ENCODE results near the gene ZNF580.

ZNF580 gene

DNA sequence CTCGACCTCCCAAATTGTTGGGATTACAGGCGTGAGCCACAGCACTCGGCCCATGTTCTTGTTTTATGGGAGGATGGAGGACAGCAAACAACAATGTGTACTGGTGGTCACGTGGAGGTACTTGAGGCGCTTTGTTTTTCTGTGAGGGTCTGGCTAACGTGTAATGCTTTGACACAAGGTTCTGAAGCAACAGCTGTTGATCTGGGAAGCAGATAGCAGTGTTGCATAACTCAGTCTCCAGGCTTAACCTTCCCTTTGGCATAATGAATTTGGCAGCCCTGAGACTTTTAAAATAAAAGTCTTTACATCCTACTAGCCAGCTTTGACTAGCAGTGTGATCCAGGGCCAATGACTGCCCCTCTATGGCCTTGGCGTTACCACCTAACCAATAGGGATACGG lies 6.9 kb upstream of the ZNF580 start:
- Histone ChIP-seq H3K27ac (ENCODE audit: extremely low read depth, low read depth, low read length) (no peak overlapping the region), H3K4me1 (ENCODE audit: control insufficient read depth, insufficient read depth, low read length) (peaks cover 12% of the 10 kb centered on the region), H3K9me3 (ENCODE audit: control insufficient read depth, insufficient read depth, low read depth, low read length) (no peaks in the 10 kb centered on the region), H3K36me3 (ENCODE audit: control insufficient read depth in 2 of 2, insufficient read depth in 1 of 2, low read length in 2 of 2) (peaks cover 5 to 11% of the 10 kb centered on the region in 2 experiments; a peak in 2 of 3 replicates), H3K4me3 (ENCODE audit: low read depth, low read length) (no peak overlapping the region)
- CTCF ChIA-PET: interaction anchor here (0.6 to 6.0 kb wide), 21 partner anchors 9 to 1465 kb away, joined by 3 to 62 read pairs (median 16); partner anchors contain the start of genes CCDC106, HSPBP1, U2AF2 and ZNF784
- POLR2A ChIA-PET: interaction anchor here (1.3 to 4.2 kb wide), 4 partner anchors 9 to 172 kb away, joined by 4 to 22 read pairs (median 6); partner anchors contain the start of genes ISOC2, U2AF2, ZNF581 and ZNF784
- TF ChIP-seq ZNF311 (tag by site-specific recombination; IDR thresholded peaks at IDR 0.05; ENCODE audit: borderline replicate concordance) (no peak), ZNF776 (tag by site-specific recombination; IDR thresholded peaks at IDR 0.05; ENCODE audit: borderline replicate concordance) (no peak), ZNF596 (tag by site-specific recombination; IDR thresholded peaks at IDR 0.05) (no peak), ZNF184 (tag by site-specific recombination; IDR thresholded peaks at IDR 0.05) (no peak), IKZF3 (tag by site-specific recombination; IDR thresholded peaks at IDR 0.05) (no peak), ZNF248 (tag by site-specific recombination; IDR thresholded peaks at IDR 0.05) (no peak), ZNF670 (tag by site-specific recombination; IDR thresholded peaks at IDR 0.05; ENCODE audit: low read depth) (no peak), ZNF404 (tag by site-specific recombination; IDR thresholded peaks at IDR 0.05) (no peak), ZEB2 (tag by site-specific recombination; IDR thresholded peaks at IDR 0.05) (no peak), ZNF174 (tag by site-specific recombination; IDR thresholded peaks at IDR 0.05) (no peak), KLF9 (tag by site-specific recombination; IDR thresholded peaks at IDR 0.05; ENCODE audit: low read depth) (no peak), KLF1 (tag by site-specific recombination; IDR thresholded peaks at IDR 0.05) (no peak), ZNF677 (tag by site-specific recombination; IDR thresholded peaks at IDR 0.05) (no peak), ZNF146 (tag by site-specific recombination; IDR thresholded peaks at IDR 0.05) (no peak)
- TF ChIP-seq, protein P1, sequence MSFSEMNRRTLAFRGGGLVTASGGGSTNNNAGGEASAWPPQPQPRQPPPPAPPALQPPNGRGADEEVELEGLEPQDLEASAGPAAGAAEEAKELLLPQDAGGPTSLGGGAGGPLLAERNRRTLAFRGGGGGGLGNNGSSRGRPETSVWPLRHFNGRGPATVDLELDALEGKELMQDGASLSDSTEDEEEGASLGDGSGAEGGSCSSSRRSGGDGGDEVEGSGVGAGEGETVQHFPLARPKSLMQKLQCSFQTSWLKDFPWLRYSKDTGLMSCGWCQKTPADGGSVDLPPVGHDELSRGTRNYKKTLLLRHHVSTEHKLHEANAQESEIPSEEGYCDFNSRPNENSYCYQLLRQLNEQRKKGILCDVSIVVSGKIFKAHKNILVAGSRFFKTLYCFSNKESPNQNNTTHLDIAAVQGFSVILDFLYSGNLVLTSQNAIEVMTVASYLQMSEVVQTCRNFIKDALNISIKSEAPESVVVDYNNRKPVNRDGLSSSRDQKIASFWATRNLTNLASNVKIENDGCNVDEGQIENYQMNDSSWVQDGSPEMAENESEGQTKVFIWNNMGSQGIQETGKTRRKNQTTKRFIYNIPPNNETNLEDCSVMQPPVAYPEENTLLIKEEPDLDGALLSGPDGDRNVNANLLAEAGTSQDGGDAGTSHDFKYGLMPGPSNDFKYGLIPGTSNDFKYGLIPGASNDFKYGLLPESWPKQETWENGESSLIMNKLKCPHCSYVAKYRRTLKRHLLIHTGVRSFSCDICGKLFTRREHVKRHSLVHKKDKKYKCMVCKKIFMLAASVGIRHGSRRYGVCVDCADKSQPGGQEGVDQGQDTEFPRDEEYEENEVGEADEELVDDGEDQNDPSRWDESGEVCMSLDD (tag by site-specific recombination; IDR thresholded peaks at IDR 0.05): no peak
- TF ChIP-seq, protein P2, sequence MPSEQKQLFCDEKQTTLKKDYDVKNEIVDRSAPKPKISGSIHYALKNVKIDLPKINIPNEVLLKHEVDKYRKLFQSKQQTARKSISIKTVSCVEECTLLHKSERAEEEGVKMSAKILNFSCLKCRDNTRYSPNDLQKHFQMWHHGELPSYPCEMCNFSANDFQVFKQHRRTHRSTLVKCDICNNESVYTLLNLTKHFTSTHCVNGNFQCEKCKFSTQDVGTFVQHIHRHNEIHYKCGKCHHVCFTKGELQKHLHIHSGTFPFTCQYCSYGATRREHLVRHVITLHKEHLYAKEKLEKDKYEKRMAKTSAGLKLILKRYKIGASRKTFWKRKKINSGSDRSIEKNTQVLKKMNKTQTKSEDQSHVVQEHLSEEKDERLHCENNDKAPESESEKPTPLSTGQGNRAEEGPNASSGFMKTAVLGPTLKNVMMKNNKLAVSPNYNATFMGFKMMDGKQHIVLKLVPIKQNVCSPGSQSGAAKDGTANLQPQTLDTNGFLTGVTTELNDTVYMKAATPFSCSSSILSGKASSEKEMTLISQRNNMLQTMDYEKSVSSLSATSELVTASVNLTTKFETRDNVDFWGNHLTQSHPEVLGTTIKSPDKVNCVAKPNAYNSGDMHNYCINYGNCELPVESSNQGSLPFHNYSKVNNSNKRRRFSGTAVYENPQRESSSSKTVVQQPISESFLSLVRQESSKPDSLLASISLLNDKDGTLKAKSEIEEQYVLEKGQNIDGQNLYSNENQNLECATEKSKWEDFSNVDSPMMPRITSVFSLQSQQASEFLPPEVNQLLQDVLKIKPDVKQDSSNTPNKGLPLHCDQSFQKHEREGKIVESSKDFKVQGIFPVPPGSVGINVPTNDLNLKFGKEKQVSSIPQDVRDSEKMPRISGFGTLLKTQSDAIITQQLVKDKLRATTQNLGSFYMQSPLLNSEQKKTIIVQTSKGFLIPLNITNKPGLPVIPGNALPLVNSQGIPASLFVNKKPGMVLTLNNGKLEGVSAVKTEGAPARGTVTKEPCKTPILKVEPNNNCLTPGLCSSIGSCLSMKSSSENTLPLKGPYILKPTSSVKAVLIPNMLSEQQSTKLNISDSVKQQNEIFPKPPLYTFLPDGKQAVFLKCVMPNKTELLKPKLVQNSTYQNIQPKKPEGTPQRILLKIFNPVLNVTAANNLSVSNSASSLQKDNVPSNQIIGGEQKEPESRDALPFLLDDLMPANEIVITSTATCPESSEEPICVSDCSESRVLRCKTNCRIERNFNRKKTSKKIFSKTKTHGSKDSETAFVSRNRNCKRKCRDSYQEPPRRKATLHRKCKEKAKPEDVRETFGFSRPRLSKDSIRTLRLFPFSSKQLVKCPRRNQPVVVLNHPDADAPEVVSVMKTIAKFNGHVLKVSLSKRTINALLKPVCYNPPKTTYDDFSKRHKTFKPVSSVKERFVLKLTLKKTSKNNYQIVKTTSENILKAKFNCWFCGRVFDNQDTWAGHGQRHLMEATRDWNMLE (tag by site-specific recombination; conservative IDR thresholded peaks at IDR 0.05; ENCODE audit: low read depth): no peak
- TF ChIP-seq, protein P3, sequence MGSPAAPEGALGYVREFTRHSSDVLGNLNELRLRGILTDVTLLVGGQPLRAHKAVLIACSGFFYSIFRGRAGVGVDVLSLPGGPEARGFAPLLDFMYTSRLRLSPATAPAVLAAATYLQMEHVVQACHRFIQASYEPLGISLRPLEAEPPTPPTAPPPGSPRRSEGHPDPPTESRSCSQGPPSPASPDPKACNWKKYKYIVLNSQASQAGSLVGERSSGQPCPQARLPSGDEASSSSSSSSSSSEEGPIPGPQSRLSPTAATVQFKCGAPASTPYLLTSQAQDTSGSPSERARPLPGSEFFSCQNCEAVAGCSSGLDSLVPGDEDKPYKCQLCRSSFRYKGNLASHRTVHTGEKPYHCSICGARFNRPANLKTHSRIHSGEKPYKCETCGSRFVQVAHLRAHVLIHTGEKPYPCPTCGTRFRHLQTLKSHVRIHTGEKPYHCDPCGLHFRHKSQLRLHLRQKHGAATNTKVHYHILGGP (tag by site-specific recombination; IDR thresholded peaks at IDR 0.05): no peak
- TF ChIP-seq, protein P4, sequence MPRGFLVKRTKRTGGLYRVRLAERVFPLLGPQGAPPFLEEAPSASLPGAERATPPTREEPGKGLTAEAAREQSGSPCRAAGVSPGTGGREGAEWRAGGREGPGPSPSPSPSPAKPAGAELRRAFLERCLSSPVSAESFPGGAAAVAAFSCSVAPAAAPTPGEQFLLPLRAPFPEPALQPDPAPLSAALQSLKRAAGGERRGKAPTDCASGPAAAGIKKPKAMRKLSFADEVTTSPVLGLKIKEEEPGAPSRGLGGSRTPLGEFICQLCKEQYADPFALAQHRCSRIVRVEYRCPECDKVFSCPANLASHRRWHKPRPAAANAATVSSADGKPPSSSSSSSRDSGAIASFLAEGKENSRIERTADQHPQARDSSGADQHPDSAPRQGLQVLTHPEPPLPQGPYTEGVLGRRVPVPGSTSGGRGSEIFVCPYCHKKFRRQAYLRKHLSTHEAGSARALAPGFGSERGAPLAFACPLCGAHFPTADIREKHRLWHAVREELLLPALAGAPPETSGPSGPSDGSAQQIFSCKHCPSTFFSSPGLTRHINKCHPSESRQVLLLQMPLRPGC (tag by site-specific recombination; IDR thresholded peaks at IDR 0.05): no peak

All from HEK293 (cell line).